ENCODE measurements around the gene SUPT6H. TPM values are rescaled to one million over a fixed set of nuclear protein-coding genes. Genes with fewer than 3 reads are reported as not detected.

The SUPT6H gene
- total RNA-seq, 1 donor from 2014 or later, result 63.5 TPM

GRCh38 chr17:28615260-28615940, 46.6 kb upstream of the SUPT6H start:
- Mint-ChIP-seq H3K36me3 (ENCODE audit: low read depth) (peaks cover 38% of the 10 kb centered on the region), H3K27me3 (ENCODE audit: low read depth) (no peaks in the 10 kb centered on the region), H3K4me3 (ENCODE audit: unreplicated experiment) (no peak overlapping the region), H3K9me3 (ENCODE audit: low read depth) (no peaks in the 10 kb centered on the region), H3K27ac (ENCODE audit: unreplicated experiment) (no peak overlapping the region), H3K4me1 (ENCODE audit: low read depth) (no peaks in the 10 kb centered on the region)
- no peak for TF ChIP-seq CTCF (IDR thresholded peaks at IDR 0.05)
- DNase-seq (ENCODE audit: low spot score), result no peak

- TF ChIP-seq CTCF (IDR thresholded peaks at IDR 0.05), result no peak
- no peaks in the 10 kb centered on the region for H3K27me3 Mint-ChIP-seq (ENCODE audit: low read depth)
- H3K4me3 Mint-ChIP-seq (ENCODE audit: unreplicated experiment), result no peak overlapping the region
- H3K4me1 Mint-ChIP-seq (ENCODE audit: low read depth), result no peaks in the 10 kb centered on the region
- H3K9me3 Mint-ChIP-seq (ENCODE audit: low read depth), result no peaks in the 10 kb centered on the region
- DNase-seq (ENCODE audit: low spot score), result no peak
- H3K27ac Mint-ChIP-seq (ENCODE audit: unreplicated experiment), result no peak overlapping the region
- peaks cover 40% of the 10 kb centered on the region for H3K36me3 Mint-ChIP-seq (ENCODE audit: low read depth)
Measured at GRCh38 chr17:28616281-28616680, 45.7 kb upstream of the SUPT6H start.

- Mint-ChIP-seq H3K27ac (ENCODE audit: unreplicated experiment) (no peak overlapping the region), H3K9me3 (ENCODE audit: low read depth) (no peaks in the 10 kb centered on the region), H3K4me1 (ENCODE audit: low read depth) (no peaks in the 10 kb centered on the region), H3K4me3 (ENCODE audit: unreplicated experiment) (no peak overlapping the region), H3K36me3 (ENCODE audit: low read depth) (peaks cover 53% of the 10 kb centered on the region), H3K27me3 (ENCODE audit: low read depth) (no peaks in the 10 kb centered on the region)
- TF ChIP-seq CTCF (IDR thresholded peaks at IDR 0.05), result no peak
- DNase-seq (ENCODE audit: low spot score), result no peak
Measured at GRCh38 chr17:28618464-28618863, 43.5 kb upstream of the SUPT6H start.

- Mint-ChIP-seq H3K4me3 (ENCODE audit: unreplicated experiment) (no peak overlapping the region), H3K4me1 (ENCODE audit: low read depth) (no peaks in the 10 kb centered on the region), H3K9me3 (ENCODE audit: low read depth) (no peaks in the 10 kb centered on the region), H3K36me3 (ENCODE audit: low read depth) (peaks cover 54% of the 10 kb centered on the region), H3K27me3 (ENCODE audit: low read depth) (no peaks in the 10 kb centered on the region), H3K27ac (ENCODE audit: unreplicated experiment) (no peak overlapping the region)
- no peak for DNase-seq (ENCODE audit: low spot score)
- no peak for TF ChIP-seq CTCF (IDR thresholded peaks at IDR 0.05)
Measured at GRCh38 chr17:28620010-28620409, 42.0 kb upstream of the SUPT6H start.

- Mint-ChIP-seq H3K4me3 (ENCODE audit: unreplicated experiment) (no peak overlapping the region), H3K36me3 (ENCODE audit: low read depth) (peaks cover 46% of the 10 kb centered on the region), H3K9me3 (ENCODE audit: low read depth) (no peaks in the 10 kb centered on the region), H3K27me3 (ENCODE audit: low read depth) (no peaks in the 10 kb centered on the region), H3K27ac (ENCODE audit: unreplicated experiment) (no peak overlapping the region), H3K4me1 (ENCODE audit: low read depth) (no peaks in the 10 kb centered on the region)
- TF ChIP-seq CTCF (IDR thresholded peaks at IDR 0.05), result no peak
- no peak for DNase-seq (ENCODE audit: low spot score)
Measured at GRCh38 chr17:28622186-28622585, 39.8 kb upstream of the SUPT6H start.

Measured in chondrocyte (in vitro differentiated cells).